ENCODE data around the gene TRIM29.
"Not testable (repeated sequence)": the region's sequence is repeated elsewhere in the genome, so short reads cannot be mapped to it uniquely, and the experiment has no call there.

The TRIM29 gene, protein sequence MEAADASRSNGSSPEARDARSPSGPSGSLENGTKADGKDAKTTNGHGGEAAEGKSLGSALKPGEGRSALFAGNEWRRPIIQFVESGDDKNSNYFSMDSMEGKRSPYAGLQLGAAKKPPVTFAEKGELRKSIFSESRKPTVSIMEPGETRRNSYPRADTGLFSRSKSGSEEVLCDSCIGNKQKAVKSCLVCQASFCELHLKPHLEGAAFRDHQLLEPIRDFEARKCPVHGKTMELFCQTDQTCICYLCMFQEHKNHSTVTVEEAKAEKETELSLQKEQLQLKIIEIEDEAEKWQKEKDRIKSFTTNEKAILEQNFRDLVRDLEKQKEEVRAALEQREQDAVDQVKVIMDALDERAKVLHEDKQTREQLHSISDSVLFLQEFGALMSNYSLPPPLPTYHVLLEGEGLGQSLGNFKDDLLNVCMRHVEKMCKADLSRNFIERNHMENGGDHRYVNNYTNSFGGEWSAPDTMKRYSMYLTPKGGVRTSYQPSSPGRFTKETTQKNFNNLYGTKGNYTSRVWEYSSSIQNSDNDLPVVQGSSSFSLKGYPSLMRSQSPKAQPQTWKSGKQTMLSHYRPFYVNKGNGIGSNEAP

DNA sequence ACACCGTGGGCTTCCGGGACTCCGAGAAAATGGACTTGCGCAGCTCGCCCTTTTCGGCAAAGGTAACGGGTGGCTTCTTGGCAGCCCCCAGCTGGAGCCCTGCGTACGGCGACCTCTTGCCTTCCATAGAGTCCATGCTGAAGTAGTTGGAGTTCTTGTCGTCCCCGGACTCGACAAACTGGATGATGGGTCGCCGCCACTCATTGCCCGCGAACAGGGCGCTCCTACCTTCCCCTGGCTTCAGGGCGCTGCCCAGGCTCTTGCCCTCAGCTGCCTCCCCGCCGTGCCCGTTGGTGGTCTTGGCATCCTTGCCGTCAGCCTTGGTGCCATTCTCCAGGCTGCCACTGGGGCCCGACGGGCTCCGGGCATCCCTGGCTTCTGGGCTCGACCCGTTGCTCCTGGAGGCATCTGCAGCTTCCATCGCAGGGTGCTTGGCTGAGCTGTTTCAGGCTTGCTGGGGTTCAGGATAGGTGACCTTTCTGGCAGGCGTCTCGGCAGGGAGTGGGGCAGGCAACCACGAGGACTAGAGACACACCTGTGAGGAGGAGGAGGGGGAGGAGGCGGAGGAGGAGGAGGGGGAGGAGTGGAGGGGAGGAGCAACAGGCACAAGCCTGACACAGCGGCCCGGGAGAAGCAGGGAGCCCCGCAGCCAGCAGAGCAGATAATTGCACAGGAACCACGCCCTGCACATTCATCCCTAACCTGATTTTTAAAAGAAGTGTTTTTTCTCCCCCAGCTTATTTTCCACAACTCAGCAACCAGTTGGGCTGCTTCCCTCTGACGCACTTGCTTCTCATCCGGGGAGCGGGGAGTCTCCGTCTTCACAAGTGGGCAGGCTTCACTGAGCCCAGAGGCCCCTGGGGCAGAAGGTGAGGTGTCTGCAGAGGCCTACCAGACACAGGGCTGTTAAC, at the start of gene TRIM29:
Gene TRIM29, minus strand, starts transcription at position 503 of the 911 bp plus-strand sequence. Its CDS starts 82 bp downstream, at position 421.
- DNase-seq, result no peak

DNA sequence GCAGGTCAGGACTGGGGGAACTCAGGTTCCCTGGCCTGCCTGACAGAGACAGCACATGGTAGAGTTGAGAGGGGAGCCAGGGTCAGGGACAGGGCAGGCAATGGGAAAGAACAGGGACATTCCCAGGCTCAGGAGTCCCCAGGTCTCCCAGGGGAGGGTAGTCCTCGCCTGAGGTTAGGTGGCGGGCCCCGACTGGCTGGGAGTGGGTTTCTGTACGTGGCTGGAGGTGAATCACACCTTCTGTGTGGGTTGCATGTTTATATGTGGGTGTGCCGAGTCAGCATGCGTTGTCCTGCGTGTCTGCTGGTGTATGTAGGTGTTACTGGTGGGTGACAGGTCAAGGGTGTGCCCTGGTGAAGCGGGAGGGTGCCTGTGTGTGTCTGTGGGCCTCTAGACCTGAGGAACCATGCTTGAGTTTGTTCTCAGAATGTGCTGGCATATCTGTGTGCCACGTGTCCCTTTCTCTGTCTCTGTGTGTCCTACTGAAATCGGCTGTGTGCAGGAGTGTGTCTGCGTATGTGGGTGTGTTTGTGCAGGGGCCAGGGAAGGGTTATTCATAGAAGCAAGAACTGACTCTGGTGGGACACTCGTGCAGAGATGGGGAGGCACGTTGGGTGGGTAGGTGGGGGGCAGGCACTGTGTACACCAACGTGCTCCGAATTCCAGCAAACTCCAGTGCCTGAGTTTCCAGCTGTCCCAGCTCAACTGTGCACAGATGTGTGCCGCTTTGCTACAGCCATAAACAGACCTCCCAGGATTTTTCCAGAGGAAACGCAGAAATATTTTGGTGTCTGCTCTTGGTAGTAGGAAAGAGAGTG, 49.1 kb upstream of the TRIM29 start:
- DNase-seq, result no peak

DNA sequence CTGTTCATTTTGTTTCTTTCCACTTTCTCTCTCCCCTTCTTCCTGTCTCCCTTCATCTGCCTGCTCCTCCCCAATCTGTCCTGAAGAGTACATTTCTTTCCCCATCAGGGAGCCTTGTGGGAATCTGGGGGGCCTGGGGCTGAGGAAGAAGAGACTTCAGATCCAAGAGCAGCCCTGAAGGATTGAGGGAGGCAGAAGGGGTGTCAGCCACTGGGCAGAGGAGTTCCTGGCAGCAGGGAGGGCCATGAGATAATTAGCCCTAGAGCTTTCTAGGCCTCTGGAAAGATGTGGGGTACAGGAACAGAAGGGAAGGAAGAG, 48.5 kb upstream of the TRIM29 start:
- DNase-seq, result no peak

DNA sequence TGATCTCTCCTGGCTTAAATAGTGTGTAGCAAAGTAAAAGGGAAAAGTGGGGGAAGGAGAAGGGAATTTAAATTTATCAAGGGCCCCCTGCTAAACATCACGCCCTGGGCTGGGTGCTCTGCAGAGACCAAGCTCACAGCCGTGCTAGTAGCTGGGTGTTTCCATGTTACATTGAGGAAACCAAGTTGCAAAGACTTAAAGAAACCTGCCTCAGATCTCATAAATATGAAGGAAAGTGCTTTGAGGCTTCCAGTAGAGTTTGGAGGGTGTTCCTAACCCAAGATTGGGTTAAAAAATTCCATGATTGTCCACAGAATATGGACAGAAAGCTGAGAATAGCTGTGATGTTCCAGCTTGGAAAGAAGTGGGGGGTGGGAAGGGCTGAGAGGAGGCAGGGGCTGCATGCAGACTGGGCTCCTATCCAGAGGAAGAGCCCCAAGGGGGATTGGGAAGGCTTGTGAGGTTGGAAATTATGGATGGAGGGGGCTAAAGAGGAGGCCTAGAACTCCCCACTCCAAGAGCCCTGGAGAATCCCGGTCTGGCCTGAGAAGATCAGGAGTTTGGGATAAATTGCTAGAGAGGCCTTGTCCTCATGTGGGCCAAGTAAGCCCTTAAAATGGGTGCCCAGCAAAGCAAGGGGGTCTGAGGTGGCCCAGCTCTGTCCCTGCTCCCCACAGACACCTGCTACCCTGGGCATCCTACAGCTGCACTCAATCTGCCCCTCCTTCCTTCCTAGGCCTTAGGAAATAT, 48.0 kb upstream of the TRIM29 start:
- DNase-seq, result no peak

DNA sequence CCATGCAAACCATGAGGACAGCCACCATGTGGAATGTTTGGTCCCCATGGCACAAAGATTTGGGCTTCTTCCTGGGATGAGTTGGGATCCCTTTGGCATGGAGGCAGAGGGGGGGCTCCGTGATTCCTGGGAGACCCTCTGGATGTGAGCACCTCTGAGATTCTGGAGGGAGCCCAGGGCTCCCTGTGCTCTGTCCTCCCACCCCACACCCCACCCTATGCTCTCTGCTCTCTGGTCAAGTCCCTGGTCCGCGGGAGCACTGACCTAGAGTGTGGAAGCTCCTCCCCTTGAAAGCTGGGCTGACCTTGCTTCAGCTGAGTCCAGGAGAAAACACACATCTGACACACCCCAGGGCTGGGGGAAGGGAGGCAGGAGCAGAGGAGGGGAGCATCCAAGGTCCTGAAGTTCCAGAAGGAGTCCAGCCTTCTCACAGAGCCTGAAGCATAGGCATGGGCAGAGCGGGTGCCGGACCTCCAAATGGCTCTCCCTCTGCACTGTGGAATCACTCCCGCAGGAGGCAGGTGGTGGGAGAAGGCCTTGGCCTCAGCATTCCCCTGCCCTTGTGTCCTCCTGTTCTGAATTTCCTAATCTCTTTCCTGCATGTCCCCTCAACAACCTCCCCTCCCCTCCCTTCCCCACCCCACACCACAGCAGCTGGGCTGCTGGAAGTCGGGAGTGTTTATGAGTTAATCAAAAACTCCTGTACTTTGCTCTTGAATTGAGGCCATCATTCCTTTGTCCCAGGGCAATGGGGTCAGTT, 47.2 kb upstream of the TRIM29 start:
- no peak for DNase-seq

DNA sequence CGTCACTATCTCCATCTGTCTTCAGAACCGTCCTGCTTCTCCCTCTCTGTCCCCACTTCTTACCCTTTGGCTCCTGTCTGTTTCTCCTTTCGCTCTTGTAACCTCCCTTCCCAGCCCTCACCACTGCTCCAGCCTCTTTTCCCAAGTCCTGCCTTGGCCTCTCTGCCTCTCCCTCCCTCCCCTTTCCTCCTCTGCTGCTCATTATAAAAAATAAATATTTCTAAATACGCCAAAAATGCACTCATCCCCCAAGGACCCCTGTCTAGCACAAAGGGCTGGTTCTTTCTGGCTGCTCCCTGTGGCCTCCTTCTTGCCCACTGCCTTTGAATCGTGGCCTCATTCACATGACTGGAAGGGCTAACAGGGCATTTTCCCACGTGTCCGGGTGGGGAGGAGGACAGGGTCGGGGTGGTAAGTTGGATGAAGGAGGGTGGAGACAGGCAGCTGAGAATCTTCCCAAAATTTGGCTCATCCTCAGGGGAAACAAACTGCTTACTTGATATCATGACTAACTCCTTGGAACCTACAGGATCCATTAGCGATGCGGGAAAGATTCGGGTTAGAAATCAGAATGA, 46.5 kb upstream of the TRIM29 start:
- DNase-seq, result no peak

DNA sequence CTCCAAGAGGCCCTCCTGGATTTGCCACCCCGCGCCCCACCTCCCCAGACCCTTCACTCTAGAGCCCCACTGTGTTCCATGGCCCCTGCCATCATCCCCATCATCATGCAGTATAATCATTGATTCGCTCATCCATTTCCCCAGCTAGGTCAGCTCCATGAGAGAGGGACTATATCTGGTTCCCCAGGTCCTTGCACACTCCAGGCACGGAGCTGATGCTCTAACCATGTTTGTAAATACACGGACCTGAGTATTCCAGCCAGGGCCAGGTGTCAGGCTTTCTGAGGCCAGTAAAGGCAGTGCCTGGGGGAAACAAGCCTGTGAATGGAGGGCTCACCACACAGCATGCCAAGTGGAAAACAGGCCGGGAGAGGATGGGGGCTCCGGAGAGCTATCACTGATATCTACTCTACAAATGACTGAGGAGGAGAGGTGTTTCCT, 45.8 kb upstream of the TRIM29 start:
- DNase-seq, result no peak

DNA sequence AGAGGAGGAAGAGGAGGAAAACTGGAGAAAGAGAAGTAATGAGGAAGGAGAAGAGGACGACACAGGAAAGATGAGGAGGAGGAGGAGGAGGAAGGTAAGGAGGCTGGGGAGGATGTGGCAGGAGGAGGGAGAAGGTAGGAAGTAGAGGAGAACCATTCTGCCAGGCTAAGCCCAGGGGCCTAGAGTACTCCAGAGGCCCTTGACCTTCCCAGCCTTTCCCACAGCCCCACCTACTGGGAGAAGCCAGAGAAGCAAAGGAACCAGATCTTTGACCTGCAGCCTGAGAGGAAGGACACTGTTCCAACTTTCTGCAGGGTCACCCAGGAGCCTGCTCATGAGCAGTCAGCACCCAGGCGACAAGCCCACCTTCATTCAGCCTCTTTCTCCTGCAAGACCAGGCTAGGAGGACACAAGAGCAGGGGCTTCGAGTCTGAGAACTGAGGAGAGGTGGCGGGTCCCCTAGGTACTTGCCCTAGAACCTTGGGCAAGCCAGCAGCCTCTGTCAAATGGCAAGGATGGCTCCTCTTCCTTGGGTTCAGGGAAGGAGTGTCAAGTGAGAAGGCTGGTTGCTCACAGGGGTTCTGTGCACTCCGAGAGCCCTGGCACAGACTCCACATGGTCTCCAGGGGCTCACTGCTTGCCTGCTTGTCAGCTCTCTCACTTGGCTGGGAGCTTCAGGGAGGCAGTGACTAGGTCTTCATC, 45.0 kb upstream of the TRIM29 start:
- DNase-seq, result peak; percentile 22

DNA sequence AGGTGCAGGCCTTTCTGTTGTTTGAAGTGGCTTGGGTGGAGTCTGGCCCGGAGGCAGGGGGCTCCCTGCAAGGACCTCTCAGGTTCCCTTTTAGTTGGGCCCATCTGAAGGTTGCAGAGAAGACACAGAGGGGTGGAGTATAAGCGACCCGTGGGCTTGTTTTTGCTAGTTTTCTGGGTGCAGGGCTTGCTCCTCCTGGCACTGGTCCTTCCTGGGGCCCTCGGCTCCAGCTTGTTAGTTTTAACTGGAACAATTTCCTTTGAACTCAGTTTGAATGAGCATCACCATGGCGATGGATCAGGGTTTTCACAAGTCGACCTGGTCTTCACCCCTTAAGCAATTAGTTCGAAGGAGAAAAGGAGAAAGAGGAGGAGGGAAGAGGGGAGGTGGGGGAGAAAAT, 44.5 kb upstream of the TRIM29 start:
- no peak for DNase-seq

DNA sequence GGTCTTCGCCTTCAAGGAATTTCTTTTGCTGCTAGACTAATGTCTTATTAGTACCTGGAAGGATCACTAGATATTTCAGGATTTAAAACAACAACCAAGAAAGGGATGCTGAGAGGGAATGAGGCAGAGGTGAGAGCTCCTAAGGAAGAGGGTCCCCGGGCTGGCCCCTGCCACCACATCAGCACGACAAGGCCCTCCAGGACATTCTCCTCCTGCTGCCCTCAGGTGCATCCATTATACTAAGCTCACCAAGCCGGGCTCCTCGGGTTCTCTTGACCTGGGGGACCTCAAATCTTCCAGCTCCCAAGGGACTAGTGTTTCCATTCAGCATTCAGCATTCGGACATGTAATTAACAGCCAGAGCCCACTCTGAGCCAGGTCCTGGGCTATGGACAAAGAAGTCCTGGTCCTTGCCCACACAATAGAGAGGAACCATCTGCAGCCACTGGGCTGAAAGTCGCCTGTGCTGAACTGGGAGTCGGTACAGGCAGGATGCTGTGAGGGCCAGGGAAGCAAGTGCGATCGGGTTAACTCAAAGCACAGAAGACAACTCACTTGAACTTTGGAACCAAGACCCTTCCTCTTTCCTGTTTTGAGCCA, 43.6 kb upstream of the TRIM29 start:
- no peak for DNase-seq

DNA sequence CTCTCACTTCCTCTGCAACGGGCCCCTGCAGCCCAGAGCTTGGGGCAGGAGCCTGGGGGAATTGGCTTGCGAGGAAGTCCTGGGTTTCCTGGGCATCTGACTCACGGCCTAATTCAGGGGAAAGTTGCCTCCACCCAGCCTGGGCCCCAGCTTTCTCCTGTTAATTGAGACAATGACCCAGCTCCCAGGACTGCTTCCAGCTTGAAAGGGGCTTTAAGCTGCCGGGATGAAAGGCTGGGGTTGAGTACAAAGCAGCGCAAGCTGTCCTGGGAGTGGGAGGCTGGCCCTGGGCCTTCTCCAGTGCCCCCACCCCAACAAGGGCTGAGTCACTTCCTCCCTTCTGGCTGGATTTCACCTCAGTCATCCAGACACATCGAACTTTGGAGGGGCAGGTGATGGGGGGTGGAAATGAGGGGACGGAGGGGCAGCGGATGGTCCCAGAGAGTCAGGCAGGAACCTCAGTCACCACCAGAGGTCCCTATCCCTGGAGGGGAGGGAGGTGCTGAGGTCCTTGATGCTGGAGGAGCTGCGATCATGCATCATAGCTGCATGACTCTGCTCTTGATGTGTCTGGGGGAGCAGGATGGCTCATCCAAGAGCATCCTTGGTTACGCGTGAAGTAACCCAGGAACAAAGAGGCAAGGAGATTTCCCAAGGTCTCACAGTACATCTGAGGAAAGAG, 42.8 kb upstream of the TRIM29 start:
- DNase-seq, result no peak

DNA sequence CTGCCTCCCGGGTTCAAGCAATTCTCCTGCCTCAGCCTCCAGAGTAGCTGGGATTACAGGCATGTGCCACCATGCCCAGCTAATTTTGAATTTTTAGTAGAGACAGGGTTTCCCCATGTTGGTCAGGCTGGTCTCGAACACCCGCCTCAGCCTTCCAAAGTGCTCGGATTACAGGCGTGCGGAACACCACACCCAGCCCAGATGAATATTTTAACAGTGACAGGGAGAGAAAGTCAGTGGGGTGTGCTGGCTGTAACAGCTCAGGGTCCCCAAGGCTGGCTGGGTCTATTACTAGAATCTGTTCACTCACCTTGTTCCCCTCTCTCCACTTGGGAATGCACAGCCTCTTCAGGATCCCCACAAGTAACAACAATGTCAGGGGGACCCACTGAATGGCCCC, 42.1 kb upstream of the TRIM29 start:
- not testable (repeated sequence) for DNase-seq

DNA sequence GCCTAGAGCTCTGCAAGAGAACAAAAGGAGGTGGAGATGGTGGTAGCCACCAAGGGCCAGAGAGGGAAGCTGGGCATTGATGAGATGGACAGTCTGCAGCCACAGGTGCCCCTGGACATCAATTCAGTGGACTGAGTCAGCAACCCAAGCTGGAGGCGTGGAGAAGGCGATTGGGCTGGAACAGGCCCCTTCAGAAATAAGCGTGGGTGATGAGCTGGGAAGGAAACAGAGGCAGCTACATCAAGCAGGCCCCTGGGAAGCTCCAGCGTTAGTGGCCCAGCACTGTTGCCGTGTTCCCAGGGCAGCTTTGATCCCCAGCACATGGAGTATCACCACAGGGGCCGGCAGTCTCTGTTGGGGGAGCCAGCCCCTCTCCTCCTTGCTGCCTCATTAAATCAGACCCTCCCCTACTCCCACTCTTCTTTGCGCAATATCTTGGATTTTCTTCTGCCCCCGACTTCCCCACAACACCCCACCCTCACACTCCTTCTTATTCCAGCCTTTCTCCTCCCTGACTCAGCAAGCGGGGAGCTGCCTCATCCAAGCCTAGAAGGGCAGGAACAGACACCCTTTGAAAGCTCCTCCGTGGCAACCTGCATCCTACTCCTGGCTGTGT, 41.3 kb upstream of the TRIM29 start:
- DNase-seq, result no peak

DNA sequence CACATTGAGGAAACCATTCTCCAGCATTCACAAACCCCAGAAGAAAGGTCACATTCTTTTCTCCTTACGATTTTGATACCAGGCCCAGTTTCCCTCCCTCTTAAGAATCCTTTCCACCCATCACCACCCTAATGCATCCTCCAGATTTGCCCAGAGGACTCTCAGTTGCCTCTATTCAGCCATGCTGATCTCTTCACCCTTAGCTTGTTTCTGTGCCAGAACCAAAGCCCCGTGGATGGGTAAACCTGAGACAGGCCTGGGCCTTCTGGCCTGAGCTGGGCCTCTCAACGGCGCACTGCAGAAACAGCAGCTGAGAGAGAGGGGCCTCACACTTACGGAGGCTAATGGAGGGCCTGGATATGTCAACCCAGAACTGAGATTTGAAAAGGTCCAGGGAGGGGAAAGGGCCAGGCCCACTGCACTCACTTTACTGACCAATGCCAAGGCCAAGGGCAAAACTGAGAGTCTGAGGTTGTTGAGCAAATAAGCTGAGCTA, 40.7 kb upstream of the TRIM29 start:
- no peak for DNase-seq

DNA sequence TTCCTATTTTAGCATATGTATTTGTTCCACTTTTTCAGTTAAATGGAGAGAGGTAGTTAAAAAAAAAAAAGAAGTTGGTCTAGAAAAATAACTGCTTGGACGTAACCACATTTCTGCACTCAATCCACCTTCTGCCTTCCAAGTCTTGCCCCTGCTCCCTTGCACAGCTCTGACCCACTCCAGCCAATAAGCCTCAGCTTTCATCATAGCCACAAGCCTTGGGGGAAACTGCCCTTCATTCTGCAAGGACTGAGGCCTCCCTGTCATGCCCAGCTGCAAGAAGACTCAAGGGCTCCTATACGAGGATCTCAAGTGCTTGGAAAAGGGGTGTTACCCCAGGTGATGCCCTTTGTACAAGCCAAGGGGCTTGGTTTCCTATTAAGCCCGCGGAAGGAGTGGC, 37.0 kb upstream of the TRIM29 start:
- no peak for DNase-seq

DNA sequence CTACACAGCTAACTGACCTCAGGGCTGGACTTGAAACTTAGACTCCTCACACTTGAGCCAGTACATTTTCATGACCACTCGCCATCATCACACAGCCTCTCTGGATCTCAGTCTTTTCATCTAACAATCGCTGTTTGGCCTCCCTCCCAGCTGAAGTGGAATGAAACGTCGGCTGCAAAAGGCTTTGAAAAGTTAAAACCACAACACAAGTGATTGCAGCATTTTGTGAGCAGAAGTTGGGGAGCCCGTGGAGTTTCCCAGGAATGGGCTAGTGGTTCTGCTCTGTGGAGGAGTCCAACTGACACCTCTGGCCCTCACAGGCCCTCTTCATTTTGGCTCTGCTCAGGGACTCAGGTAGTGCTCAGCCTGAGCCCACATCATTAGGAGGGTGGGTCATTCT, 35.9 kb upstream of the TRIM29 start:
- DNase-seq, result no peak

DNA sequence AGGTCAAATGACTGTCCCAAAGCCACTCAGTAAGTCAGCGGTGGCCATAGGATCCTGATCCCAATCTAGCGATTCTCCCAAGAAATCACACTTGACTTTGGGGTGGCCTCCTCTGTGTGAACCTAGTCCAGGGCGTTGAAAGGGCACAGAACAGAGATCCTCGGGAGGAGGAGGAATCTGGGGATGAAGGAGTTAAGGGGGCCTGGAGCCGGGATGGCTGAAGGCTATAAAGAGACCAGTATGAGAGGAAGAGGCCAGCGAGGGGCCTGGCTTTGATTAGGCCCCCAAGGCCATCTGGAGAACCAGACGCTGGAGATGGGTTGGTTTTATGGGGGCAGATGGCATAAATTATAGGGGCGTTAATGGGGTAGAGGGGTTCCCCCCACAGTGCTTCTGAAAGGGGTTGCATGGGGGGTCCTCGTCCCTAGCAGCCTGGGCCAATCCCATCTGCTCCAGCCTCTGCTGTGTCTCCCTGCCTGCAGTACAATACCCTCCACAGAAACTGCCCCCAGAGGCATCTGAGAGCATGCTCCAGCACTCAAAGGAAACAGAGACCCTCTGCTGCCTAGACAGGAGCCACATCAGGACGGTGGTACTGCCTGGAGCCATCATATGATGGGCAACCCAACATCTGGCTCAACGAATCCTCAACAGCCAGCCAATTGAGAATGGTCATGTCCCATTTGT, 35.2 kb upstream of the TRIM29 start:
- DNase-seq, result no peak
